Endothelial cell of umbilical vein (primary cell): Measurements from ENCODE around the gene OCA2.

Experiments used
- CTCF ChIP-seq, 2 donors: IDR thresholded peaks; 1 replicate in 1 of 2; 2 replicates in 1 of 2; pipeline ENCODE4 v1.5.1; 2011; ENCODE audit warnings: low read length in 2 of 2, mild to moderate bottlenecking in 2 of 2, moderate library complexity in 2 of 2, control low read depth in 1 of 2, inconsistent platforms in 1 of 2, low read depth in 1 of 2; ENCODE audit not compliant: insufficient read depth in 1 of 2; ENCODE audit errors: extremely low read depth in 1 of 2
- EZH2 ChIP-seq: IDR thresholded peaks from 2 replicates; pipeline ENCODE4 v1.6.1; 2012; ENCODE audit warnings: borderline replicate concordance, low read depth, mild to moderate bottlenecking, moderate library complexity, low read length, inconsistent platforms; ENCODE audit not compliant: severe bottlenecking
- FOS ChIP-seq: IDR thresholded peaks from 2 replicates; pipeline ENCODE4 v1.6.1; 2011; ENCODE audit warnings: mild to moderate bottlenecking, low read length, moderate library complexity, borderline replicate concordance; ENCODE audit not compliant: insufficient read depth
- GATA2 ChIP-seq: IDR thresholded peaks from 2 replicates; pipeline ENCODE4 v1.7.0; 2011; ENCODE audit warnings: low read depth, mild to moderate bottlenecking, moderate library complexity, mixed read lengths, low read length; ENCODE audit not compliant: insufficient read length, insufficient read depth
- JUN ChIP-seq: IDR thresholded peaks from 2 replicates; pipeline ENCODE4 v1.6.1; 2011; ENCODE audit warnings: borderline replicate concordance, low read depth; ENCODE audit not compliant: insufficient read length, insufficient read depth
- MAX ChIP-seq: IDR thresholded peaks from 2 replicates; pipeline ENCODE4 v1.6.1; 2011; ENCODE audit not compliant: insufficient read depth, insufficient read length
- POLR2A ChIP-seq: IDR thresholded peaks from 2 replicates; pipeline ENCODE4 v1.6.1; 2012; ENCODE audit warnings: low read depth, mild to moderate bottlenecking, control low read depth, low read length
- POLR2AphosphoS5 ChIP-seq: IDR thresholded peaks from 2 replicates; pipeline ENCODE4 v1.6.1; 2012; ENCODE audit warnings: low read depth, mild to moderate bottlenecking, control low read depth, low read length, moderate library complexity; ENCODE audit not compliant: insufficient read depth

- TF ChIP-seq EZH2 (no peak), POLR2A (no peak), CTCF (IDR thresholded peaks at IDR 0.05; ENCODE audit: extremely low read depth in 1 of 2, insufficient read depth in 1 of 2, low read depth in 1 of 2, low read length in 2 of 2) (no peak), POLR2AphosphoS5 (no peak), MAX (no peak), GATA2 (no peak), JUN (no peak), FOS (no peak)
Observed at GRCh38 chr15:27985099-27985498, 114.0 kb downstream of the OCA2 start.
